Activated CD8-positive, alpha-beta memory T cell treated with anti-CD3 and anti-CD28 coated beads, Interleukin-2, amount 50 U/mL, for 48 hours (primary cell): ENCODE results near the gene IMMT.
"Not testable (repeated sequence)": the region's sequence is repeated elsewhere in the genome, so short reads cannot be mapped to it uniquely, and the experiment has no call there.

Experiments used
- DNase-seq: peaks from one replicate; pipeline ENCODE4 v3.0.0-alpha.2; 2020

Gene IMMT

DNA sequence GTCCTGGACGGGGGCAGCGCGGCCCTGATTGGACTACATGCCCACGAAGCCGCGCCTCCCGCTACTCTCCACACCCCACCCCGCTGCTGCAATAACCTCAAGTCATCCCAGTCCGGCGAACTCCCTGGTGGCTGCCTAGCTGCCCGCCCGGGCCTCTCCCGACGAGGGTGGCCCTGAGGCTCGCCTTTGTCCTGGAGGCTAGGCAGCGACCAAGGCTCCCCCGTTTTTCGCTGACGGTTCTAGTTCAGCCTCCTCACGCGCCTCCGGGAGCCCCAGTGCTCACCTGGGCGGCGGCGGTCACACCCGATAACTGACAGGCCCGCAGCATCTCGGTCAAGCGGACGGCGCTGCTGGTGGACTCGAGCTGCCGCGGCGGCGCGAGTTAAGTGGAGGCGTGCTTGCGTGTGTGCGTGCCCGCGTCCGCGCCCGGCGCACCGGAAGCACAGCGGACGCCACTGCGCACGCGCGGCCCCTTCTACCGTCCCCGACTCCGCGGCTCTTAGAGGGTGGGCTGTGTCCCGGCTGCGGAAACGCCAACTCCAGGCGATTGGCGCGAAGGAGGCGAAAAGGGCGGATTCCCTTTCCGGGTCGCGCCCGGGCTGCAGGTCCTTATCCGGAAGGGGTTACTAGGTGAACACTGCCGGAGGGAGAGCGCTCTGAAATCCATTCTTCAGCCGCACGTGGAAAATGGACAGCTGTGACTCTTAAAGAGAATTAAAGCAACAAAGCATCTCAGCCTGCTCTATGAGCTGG, at the start of gene IMMT:
TSS of gene IMMT (minus strand) at position 408 of the 753 bp plus-strand sequence. CDS start at position 328, 80 bp downstream.
- DNase-seq = peak; percentile 99

DNA sequence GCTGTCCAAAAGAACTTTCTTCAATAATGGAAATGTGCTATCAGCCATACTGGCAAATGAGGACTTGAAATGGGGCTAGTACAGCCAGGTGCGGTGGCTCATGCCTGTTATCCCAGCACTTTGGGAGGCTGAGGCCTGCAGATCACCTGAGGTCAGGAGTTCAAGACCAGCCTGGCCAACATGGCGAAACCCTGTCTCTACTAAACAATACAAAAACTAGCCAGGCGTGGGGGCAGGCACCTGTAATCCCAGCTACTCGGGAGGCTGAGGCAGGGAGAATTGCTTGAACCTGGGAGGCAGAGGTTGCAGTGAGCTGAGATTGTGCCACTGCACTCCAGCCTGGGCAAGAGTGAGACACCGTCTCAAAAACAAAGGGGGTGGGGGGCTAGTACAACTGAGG, 49.5 kb upstream of the IMMT start:
- DNase-seq = not testable (repeated sequence)

DNA sequence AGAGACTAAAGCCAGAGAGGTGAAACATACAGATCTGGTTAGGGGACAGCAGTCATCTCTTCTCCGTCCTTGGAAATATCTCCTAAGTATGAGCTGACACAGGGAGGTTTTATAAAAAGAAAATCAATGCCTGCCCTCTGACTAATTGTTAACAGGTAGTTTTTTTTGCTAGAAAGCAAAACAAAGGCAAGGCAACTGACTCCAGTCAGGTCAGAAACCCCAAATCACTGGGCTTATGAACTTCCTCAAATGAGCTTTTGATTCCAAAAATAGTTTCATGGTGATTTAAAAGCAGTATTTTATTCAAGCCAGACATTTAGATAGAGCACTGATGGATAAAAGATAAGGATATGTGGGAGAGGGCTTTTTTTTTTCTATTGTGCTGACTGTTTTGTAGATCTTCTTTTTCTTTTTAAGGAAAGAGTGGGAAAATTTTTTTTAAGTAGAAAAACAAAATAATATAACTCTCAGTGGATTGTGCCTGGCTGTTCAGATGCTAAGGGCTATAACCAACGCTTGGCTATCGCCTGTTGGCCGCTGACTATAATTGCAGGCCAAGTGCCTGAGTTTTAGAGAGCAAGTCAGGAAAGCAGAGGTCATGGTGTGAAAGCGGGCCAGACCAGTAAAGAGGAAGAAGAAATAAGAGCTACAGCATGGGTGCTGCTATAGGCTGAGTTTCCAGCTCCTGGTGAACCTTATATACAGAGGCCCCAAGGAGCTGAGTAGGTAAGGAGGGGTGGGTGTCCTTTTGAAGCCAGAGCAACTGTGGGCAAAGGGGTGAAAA, 48.9 kb upstream of the IMMT start:
- no peak for DNase-seq

DNA sequence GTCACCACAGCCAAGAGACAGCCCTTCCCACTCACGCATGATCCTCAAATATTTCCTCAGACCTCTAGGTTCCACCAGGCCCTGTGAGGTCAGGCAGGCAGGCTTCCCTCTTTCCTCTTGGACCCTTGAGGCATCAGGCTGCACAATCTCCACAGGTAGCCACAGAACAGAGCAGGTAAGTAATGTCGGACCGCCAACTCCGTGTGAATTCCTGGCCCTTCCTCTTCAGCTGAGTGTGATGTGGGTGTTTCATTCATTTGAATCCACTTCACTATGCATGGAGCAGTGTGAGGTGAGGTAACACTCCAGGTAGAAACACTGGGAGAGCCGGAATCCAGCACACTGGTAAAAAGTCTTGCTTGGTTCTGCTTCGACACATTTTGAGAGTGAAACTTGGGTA, 48.0 kb upstream of the IMMT start:
- no peak for DNase-seq

DNA sequence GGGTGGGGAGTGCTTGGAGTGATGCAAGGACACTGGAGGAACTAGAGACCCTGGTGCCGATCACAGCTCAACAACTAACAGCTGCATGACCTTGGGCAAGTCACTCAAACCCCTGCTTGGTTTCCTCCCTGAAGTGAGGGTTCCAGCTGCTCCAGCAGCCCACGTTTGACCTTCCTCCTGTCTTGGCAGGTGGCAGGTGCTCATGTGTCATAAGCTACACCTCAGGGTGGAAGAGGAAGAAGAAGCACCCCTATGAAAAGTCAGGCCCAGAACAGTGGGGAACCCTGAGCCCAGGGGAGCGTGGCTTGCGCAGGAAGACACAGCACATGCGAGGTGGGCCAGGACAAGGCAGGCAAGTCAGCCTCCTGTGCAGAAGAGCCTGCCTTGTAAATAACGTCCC, 46.3 kb upstream of the IMMT start:
- DNase-seq = no peak

DNA sequence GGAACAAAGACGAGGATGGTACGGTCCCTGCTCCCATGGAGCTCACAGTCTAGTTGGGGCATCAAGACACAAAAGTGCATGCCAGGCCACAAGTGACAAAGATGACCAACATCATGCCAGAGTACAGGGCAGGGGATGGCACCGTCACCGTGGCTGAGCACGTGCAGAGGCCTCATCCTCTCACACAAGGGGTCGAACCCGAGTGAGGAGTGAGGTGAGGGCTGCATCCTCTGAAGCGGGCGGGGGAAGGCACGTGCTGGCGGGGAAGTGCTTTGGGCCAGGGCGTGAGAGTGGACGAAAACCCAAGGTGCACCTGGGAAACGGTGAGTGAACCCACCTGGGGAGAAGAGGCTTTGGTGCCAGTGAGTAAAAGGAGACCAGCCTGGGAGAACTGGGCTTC, 45.0 kb upstream of the IMMT start:
- DNase-seq = no peak

DNA sequence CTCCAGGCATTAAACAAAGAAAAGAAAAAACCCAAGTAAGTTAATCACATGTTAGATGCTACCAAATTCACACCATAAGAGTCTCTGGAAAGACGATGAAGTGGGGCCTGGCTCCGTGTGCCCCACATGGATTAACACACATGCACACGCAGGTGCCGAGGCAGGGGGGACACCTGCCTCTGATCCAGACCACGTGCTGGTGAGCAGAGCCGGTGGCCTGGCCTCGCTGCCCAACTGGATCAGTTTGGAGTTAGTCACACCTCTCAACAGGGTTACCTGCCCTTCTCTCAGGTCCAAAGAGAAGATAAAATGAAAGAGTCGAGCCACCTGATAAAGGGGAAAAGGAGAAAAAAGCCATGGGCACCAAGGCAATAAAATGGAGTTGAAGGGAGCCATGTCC, 44.5 kb upstream of the IMMT start:
- no peak for DNase-seq

DNA sequence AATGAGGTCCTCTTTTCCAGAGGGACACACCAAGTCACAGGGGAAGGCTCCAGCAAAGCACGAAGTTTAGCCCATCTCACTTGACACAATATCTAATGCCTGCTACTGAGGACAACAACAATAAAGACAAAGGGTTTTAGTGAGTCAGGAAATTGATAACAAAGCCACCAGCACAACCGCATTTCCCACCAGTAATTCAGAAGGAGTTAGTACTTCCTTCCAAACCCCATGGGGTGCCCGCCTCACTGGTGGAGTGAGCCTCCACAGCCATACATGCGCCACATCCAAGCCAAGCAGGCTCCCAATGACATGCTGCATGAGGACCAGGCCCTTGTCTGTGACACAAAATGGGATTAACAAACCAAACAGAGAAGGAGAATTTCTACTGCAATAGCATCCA, 44.1 kb upstream of the IMMT start:
- no peak for DNase-seq

DNA sequence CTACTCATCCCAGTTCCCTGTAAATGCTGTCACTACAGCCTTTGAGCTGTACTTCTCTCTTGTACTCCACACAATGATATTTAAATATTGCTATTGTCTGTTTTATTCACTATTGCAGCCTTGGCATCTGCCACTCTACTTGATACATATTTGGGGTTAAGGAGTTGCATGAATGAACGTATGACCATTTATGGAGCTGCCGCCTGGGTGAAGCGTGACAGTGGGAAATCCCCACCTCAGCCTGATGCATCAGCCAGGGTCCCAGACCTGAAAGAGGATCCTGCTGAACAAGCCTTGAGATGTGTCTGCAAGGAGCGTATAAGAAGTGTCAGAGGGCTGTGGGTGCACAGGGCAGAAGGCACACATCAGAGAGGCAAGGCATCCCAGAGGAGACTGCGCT, 43.1 kb upstream of the IMMT start:
- peak; percentile 62 for DNase-seq

DNA sequence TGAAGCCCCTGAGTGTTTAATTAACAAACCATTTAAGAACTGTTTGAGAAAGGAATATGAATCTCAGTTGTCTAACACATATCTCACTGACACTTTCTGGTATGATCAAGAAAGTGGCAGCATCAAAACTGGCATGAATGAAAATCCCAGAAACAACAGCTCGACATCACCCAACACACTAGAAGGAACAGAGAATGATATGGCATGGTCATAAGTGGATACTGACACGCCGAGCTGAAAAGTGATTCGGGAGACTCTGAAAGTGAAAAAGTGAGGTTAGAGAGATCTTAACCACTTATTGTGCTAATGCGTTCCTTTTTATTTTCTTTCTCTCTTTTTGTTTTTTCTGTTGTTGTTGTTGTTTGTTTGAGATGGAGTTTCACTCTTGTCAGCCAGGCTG, 41.9 kb upstream of the IMMT start:
- no peak for DNase-seq

DNA sequence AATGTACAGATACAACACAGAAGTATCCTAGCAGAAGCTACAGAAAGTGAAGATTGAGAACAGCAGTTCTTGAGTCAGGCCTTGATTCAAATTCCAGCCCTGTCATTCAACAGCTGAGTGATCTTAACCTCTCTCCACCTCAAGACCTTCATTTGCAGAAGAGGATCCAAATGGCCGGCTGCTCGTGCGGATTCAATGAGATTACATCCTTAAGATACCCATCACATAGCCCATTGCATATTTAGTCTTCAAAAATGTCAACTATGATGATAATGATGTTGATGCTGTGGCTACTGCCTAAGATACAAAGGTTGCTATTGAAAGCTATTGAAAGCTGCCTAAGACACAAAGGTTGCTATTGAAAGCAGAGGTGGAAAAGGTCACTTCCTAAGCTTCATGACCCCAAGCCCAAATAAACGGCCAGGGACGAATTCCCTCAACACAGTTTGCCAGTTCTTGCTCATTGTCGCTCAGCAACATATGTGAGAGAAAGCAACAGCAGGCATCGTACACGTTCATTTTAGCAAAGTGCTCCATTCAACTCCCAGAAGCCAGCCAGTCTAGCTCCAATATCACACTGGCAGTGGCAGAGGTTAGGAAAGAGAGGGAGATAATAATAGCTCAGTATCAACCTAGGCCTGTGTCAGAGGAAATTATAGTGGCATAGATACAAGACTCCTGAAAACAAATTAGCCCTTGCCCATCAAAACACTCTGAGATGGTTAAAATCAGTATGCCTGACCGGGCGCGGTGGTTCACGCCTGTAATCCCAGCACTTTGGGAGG, 40.1 kb upstream of the IMMT start:
- DNase-seq = no peak

DNA sequence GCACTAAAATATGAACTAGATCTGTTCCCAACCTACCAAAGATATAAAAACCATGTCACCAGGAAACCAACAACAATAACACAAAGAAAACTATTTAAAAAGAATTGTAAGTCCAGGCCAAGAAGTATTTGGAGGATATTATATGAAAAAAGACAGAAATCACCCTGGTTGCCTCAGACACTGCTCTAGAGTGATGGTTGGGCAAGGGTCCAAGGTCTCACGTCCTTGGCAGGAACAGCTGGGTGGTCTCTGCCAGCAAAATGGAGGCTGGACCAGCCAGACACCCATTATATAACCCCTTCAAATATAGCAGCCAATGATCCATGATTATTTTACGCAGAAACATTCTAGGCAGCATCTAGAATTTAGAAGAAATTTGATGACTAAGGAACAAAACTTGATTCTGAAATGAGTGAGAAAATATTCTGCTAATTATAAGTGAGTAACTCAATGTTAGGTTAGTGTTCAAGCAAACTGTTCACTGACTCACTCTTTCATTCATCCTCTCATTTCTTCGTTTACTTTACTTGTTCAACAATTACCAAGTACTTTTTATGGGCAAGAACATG, 39.4 kb upstream of the IMMT start:
- DNase-seq = no peak

DNA sequence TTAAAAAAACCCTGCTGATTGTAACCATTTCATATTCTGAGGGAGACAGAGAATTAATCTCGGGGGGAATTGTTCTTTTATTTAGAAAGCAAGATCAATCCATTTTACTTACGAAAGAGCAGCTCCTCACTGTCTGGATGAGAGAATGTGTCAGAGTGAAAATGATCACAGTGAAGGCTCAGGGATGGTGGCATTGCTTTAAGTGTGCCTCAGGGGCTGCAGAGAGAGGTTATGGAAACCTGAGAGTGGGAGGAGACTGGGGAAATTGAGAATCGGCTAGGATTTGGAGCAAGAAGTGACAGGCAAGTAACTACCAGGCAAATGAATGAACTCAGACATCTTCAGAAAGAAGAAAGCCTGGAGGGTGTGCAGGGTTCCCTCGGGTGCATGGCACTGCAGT, 38.2 kb upstream of the IMMT start:
- no peak for DNase-seq

DNA sequence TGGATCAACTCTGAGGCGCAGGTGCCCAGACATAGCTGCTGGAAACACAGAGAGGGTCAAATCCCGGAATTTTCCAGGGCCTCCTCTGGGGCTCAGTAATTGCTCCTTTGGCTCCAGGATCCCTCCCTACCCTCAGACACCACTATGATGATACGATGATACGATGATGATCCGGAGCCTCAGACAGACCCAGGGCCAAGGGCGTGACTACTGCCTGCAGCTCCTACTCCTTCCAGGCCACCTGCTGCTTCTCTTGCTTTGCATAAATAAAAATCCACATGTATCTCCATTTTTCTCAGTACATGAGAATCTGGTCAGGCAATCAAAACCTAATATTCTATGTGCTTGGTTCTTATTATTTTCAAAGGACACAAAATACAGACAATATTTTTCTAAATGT, 37.6 kb upstream of the IMMT start:
- DNase-seq = no peak

DNA sequence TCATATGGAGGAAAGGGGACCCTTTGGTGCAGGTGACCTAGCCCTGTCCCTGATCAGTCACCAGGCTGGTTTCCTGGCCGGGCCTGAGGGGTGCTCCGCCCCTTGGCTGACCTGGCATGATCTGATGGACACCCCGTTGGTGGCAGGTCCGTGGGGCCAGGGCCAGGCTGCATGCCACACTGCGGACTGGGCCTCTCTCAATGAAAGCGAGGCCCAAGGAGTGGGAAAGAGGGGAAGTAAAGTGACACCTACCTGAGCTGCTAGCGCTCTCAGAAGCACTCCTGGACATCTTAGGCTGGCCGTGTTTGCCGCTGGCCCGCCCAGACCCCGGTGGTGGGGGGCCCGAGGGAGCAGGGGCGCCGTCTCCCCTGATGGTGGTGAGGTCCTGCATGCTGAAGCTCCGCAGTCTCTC, 37.1 kb upstream of the IMMT start:
- no peak for DNase-seq

DNA sequence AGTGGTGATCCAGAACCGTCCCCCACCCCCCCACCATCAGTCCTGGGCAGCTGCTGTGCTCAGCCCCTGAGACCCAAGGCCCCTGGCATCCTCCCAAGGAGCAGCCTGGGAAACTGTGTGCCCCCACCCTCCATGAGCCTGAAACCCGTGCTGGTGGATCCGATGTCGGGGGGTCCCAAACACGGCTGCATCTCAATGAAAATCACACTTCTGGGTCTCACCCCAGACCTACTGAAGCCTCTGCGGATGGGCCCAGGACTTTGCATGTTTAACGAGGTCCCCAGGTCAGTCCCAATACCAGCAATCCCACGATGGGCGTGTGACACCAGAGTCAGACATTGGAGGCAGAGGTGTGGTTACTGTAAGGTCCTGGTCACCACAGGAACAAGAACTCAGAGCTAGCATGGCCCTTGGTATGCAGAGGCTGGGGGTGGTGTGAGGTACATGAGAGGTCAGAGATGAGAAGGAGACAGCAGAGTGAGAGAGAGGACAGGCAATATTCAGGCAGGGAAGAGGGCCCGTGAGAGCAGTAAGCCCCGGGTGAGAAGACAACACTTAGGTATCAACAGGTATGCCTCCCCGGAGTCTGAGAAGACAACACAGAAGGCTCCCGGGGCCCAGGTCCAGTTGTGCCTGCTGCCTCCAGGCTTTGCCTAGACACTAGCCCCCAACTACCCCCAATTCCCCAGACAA, 36.6 kb upstream of the IMMT start:
- no peak for DNase-seq

DNA sequence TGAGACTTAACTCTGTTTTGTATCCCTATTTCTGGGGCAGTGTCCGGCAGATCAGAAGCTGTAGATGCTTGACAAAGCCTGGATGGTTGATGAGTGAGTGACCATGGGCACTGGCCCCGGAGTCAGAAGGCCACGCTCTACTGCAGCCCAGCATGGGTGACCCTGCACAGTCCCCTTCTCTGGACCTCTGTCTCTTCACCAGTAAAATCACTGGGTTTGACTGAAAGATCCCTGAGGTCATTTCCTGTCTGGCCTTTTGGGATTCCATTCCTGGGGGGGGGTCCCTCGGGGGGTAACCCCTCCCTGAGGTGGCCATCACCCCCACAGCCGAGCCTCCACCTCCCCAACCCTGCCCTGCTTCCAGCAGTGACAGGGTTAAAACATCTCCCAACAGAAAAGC, 35.7 kb upstream of the IMMT start:
- DNase-seq = no peak

DNA sequence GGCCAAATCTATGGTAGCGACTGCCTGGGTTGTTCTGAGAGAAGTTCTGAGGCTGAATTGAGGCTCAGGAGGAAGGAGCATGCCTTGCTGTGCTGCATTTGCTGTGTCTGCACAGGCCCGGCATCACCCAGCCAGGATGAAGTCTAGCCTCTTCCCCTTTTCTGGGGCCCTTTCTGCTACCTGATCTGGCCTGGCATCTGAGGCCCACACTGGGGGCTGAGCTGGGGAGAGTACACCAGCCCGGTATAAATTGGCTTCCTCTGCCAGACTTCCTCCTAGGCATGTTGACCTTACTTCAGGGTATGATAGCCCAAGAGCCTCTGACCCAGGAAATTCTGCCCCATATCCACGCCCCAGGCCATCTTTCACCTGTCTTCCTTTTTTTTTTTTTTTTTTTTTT, 34.0 kb upstream of the IMMT start:
- no peak for DNase-seq

DNA sequence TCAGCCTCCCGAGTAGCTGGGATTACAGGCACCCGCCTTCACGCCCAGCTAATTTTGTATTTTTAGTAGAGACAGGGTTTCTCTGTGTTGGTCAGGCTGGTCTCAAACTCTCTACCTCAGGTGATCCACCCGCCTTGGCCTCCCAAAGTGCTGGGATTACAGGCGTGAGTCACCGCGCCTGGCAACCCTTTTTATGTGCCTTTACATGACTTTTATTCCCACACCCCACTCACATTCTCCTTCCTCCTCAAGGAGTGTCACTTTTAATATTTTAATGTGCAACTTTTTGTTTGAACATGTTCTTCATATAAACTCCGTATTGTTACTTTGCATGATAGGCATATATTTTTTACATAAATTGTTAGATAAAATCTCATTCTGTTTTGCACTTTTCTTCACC, 33.3 kb upstream of the IMMT start:
- DNase-seq = not testable (repeated sequence)

DNA sequence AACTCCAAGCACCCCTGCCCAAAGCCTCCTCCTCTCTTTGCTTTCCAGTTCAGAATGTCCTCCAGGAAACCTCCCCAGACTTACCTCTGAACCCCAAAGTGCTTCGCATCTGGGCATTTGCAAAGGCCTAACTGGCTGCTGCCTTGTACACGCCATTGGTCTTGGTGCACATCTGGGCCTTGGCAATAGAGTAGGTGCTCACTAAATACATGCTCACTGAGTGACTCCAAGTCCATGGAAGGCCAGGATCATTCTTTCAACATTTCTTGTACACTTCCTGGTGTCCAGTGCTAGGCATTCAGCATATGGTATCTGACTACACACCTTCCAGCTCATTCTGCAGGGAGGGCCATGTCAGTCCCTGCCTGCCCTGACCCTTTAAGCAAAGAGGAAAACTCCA, 32.4 kb upstream of the IMMT start:
- no peak for DNase-seq

DNA sequence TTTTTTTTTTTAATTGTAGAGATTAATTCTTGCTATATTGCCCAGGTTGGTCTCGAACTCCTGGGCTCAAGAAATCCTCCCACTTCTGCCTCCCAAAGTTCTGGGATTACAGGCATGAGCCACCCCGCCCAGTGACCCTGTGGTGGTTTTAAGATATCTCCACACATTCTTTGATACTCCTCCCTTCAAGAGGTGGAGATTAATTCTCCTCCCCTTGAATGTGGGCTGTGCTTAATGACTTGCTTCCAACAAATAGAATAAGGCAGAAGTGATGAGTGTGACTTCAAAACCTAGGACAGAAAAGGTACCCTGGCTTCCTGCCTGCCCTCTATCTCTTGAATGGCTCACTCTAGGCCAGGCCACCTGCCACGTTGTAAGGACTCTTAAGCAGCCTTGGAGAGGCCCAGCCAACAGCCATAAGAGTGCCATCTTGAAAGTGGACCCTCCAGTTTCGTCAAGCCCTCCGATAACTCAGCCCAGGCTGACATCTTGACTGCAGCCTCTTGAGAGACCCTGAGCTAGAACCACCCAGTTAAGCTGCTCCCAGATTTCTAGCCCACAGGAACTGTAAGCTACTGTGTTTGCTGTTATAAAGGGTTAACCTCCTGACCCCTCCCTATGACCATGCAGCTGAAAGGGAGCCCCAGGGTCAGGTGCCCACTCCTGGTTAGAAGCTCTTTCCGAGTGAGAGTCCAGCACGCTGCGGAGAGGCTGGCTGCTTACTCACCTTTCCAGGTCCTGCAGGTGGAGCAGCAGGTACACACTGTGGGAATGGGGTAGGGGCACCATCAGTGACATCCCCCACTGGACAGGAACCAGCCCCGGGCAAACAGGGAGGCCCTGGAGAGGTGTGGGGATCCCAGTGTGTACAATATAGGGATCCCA, 31.6 kb upstream of the IMMT start:
- DNase-seq = no peak

DNA sequence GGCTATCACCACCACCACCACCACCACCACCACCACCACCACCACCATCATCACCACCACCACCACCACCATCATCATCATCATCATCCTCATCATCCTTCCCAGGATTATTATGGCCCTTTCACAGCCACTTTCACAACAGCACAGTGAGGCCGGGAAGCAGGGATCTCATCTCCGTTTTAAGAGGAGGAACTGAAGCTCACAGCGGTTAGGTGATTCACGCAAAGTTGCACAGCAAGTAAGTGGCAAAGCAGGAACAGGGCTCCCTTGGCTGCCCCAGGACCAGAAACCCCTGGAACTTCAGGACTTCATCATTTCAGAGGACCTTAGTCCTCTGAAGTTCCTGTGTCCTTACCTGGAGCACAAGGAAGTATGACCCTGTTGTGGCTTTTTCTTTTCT, 30.8 kb upstream of the IMMT start:
- no peak for DNase-seq
